HL-60 (cell line): ENCODE measurements around the gene PTGES.

Experiments used
- DNase-seq, 2 experiments: peaks; one replicate each; pipeline ENCODE4 v3.0.0-alpha.2; 2010 to 2020; ENCODE audit warnings: low read depth in 1 of 2, low spot score in 1 of 2
- H3K27ac ChIP-seq: fragments of 250-450 bp; sonication (Bioruptor Pico); replicated peaks from 2 replicates; pipeline ENCODE4 v1.5.1; 2020; ENCODE audit warnings: mild to moderate bottlenecking, moderate library complexity
- H3K27me3 ChIP-seq: fragments of 250-450 bp; sonication (Bioruptor Pico); 2 replicates; pipeline ENCODE4 v1.5.1; 2021; ENCODE audit warnings: mild to moderate bottlenecking, moderate library complexity; ENCODE audit not compliant: insufficient read depth, poor library complexity, severe bottlenecking
- H3K4me3 ChIP-seq: replicated peaks from 2 replicates; pipeline ENCODE4 v1.5.1; 2011; ENCODE audit warnings: mild to moderate bottlenecking, control low read depth, low read length; ENCODE audit not compliant: insufficient read depth
- GABPA ChIP-seq: IDR thresholded peaks from 2 replicates; pipeline ENCODE4 v1.6.1; 2012; ENCODE audit warnings: low read depth
- POLR2AphosphoS5 ChIP-seq: IDR thresholded peaks from 2 replicates; pipeline ENCODE4 v1.6.1; 2012; ENCODE audit warnings: low read depth
- SPI1 ChIP-seq: IDR thresholded peaks from 2 replicates; pipeline ENCODE4 v1.6.1; 2012; ENCODE audit warnings: low read depth, mild to moderate bottlenecking, borderline replicate concordance
- TF ChIP-seq, protein P1 (sequence below): IDR thresholded peaks from 2 replicates; pipeline ENCODE4 v1.6.1; 2012; ENCODE audit warnings: low read depth; ENCODE audit not compliant: insufficient replicate concordance
- TF ChIP-seq, protein P2 (sequence below): IDR thresholded peaks from one replicate; pipeline ENCODE4 v1.5.1; 2011; ENCODE audit warnings: low read length, control low read depth, inconsistent platforms; ENCODE audit not compliant: insufficient read depth

The PTGES gene

DNA sequence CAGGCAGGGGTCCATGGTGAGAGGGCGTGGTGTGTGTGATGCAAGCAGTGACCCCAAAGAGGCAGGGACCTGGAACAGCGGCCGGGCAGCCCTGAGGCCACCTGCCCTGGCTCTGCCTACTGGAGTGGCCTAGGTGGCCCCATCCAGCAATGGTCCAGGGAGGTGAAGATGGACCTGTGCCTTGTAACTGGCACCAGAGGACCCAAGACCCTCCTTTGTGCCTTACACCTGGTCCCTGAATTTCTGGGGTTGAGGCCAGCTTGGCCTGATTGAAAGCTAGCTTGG, 42.7 kb downstream of the PTGES start:
- H3K4me3 ChIP-seq = no peak overlapping the region
- no peak for DNase-seq
- TF ChIP-seq POLR2AphosphoS5 (no peak), GABPA (no peak)
- H3K27me3 ChIP-seq = peaks cover 2% of the 10 kb centered on the region
- H3K27ac ChIP-seq = no peak overlapping the region

DNA sequence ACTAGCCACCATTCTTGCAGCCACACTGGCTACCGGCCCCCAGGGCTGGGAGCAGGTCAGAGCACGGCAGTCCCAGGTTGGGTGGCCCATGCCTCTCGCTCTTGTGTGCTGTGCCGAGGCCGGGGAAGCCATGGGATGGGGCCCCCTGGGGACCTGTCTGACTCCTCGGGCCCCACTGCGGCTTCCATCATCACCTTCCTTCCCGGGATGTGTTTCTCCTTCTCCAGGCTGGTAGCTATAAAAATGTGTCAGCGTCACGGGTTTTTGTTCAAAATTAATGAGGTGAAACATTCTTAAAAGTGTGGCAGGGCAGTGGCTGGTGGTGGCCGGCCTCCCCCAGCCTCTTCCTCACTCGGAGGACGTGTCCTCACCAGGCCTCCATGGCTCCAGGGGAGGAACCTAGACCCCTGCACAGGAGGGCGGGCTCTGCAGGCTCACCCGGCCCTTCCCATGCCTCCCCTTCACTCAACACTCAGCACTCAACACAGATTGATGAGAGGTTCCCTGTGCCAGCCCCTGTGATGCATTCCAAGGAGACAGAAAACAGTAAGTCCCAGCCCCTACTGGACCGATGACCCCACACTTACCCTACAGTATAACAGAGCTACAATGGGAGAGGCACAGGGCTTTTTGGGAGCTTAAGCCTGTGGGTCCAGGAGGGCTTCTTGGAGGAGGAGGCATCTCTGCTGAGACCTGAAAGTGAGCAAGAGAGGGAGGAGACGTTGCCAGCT, 43.2 kb downstream of the PTGES start:
- TF ChIP-seq, protein P1, sequence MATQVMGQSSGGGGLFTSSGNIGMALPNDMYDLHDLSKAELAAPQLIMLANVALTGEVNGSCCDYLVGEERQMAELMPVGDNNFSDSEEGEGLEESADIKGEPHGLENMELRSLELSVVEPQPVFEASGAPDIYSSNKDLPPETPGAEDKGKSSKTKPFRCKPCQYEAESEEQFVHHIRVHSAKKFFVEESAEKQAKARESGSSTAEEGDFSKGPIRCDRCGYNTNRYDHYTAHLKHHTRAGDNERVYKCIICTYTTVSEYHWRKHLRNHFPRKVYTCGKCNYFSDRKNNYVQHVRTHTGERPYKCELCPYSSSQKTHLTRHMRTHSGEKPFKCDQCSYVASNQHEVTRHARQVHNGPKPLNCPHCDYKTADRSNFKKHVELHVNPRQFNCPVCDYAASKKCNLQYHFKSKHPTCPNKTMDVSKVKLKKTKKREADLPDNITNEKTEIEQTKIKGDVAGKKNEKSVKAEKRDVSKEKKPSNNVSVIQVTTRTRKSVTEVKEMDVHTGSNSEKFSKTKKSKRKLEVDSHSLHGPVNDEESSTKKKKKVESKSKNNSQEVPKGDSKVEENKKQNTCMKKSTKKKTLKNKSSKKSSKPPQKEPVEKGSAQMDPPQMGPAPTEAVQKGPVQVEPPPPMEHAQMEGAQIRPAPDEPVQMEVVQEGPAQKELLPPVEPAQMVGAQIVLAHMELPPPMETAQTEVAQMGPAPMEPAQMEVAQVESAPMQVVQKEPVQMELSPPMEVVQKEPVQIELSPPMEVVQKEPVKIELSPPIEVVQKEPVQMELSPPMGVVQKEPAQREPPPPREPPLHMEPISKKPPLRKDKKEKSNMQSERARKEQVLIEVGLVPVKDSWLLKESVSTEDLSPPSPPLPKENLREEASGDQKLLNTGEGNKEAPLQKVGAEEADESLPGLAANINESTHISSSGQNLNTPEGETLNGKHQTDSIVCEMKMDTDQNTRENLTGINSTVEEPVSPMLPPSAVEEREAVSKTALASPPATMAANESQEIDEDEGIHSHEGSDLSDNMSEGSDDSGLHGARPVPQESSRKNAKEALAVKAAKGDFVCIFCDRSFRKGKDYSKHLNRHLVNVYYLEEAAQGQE = no peak
- TF ChIP-seq, protein P2, sequence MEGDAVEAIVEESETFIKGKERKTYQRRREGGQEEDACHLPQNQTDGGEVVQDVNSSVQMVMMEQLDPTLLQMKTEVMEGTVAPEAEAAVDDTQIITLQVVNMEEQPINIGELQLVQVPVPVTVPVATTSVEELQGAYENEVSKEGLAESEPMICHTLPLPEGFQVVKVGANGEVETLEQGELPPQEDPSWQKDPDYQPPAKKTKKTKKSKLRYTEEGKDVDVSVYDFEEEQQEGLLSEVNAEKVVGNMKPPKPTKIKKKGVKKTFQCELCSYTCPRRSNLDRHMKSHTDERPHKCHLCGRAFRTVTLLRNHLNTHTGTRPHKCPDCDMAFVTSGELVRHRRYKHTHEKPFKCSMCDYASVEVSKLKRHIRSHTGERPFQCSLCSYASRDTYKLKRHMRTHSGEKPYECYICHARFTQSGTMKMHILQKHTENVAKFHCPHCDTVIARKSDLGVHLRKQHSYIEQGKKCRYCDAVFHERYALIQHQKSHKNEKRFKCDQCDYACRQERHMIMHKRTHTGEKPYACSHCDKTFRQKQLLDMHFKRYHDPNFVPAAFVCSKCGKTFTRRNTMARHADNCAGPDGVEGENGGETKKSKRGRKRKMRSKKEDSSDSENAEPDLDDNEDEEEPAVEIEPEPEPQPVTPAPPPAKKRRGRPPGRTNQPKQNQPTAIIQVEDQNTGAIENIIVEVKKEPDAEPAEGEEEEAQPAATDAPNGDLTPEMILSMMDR = no peak
- TF ChIP-seq SPI1 = no peak
- Histone ChIP-seq H3K27ac (no peak overlapping the region), H3K4me3 (no peak overlapping the region), H3K27me3 (peaks cover 2% of the 10 kb centered on the region)
- DNase-seq = no peak

DNA sequence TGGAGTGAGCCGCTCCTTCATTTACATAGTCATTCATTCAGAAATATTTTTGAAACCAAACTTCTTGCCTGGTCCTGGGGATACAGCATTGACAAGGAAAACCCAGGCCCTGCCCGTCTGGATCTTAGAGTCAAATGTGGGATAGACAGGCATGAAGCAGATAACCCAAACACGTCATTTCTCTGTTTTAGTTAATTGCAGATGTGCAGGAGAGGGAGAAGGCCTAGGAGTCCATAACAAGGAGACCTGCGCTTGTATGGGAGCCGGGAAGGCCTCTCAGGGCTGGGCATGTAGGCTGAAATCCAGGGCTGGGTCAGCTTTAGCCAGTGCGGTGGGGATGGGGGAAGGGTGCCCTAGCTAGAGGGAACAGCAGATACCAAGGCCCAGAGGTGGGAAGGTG, 44.0 kb downstream of the PTGES start:
- TF ChIP-seq, protein P1 = no peak
- TF ChIP-seq, protein P2 = no peak
- no peak for TF ChIP-seq POLR2AphosphoS5
- no peak for TF ChIP-seq GABPA
- no peak for TF ChIP-seq SPI1
- Histone ChIP-seq H3K27ac (no peak overlapping the region), H3K4me3 (no peak overlapping the region), H3K27me3 (peaks cover 2% of the 10 kb centered on the region)
- no peak for DNase-seq

GRCh38 chr9:129704807-129705206, 48.0 kb downstream of the PTGES start:
- DNase-seq = no peak
- TF ChIP-seq SPI1 (no peak), POLR2AphosphoS5 (no peak), GABPA (no peak)
- TF ChIP-seq, protein P1 = no peak
- TF ChIP-seq, protein P2 = no peak
- H3K4me3 ChIP-seq = no peak overlapping the region
- H3K27ac ChIP-seq = no peak overlapping the region
- no peaks in the 10 kb centered on the region for H3K27me3 ChIP-seq
